Activated effector memory CD4-positive, alpha-beta T cell treated with anti-CD3 and anti-CD28 coated beads, Interleukin-2, amount 50 U/mL, for 16 hours (primary cell): ENCODE results near the gene ATP9B.
"Not testable (repeated sequence)": the region's sequence is repeated elsewhere in the genome, so short reads cannot be mapped to it uniquely, and the experiment has no call there.

ENCODE experiments used
- DNase-seq: peaks from one replicate; pipeline ENCODE4 v3.0.0-alpha.2; 2020

ATP9B gene

GRCh38 chr18:79299272-79299671 is 230.1 kb downstream of the ATP9B start:
- DNase-seq = no peak

- no peak for DNase-seq
Observed at GRCh38 chr18:79299711-79300110, 230.5 kb downstream of the ATP9B start.

- no peak for DNase-seq
Observed at GRCh38 chr18:79300413-79300812, 231.2 kb downstream of the ATP9B start.

- DNase-seq = no peak
Observed at GRCh38 chr18:79302120-79302519, 232.9 kb downstream of the ATP9B start.

- no peak for DNase-seq
Observed at GRCh38 chr18:79305911-79306310, 236.7 kb downstream of the ATP9B start.

GRCh38 chr18:79309614-79310358 is 240.6 kb downstream of the ATP9B start:
- DNase-seq = no peak

DNA sequence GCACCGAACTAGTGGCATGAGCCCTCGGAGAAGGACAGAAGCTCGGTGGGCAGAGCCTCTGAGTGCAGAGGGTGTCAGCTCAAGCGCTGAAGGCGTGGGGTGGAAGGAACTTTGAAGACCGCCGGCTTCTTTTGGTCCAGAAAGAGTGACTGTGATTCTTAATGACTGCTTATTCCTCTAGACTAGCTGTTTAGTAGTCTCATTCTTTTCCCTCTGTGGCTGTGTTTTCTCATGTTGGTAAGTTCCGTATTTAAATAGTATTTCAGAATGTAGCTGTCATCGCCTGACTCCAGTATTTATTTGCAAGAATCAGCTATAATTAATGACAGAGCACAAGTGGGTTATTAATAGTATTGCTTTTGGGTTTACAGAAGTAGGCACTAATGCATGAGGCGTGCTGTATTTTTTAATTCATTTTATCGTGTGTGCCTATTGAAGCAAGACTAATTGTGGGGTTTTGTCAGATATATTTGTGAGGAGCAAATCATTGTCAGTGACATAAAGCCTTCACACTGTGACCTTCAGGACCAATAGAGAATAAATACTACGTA is 245.7 kb downstream of the ATP9B start:
- no peak for DNase-seq

DNA sequence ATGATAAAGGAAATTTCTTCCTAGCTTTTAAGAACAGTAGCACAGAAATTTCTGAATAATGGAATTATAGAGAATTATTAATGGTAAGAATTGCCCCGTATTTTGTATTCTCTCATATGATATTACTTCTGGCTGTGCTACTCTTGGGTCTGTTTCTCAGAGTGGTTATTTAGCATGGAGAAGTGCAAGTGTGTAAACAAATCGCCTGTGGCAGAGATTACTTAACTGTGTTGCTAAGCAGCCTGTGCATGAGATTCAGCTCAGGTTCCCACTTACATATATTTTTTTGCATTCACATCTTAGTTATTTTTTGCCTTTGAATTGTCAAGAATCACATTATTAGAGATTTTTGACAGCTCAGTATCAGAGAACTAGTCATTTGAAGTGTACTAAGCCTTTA is 246.4 kb downstream of the ATP9B start:
- DNase-seq = no peak

DNA sequence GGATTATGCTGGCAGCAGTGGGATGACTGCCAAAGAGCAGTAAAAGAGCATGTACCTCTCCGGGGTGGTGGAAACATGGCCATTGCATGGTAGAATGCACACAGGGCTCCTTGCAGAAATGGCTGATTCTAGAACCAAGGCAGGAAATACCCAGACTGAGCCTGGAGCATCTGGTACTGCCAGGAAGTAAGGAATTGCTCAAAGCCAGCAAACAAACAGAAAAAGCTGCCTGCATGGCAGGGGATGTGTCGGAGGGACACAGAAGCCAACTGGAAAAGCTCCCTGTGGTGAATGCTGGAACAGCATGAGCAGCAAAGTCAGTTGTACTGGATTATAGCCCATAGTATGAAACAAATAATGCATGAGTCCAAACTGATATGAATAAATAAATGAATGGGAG is 248.5 kb downstream of the ATP9B start:
- no peak for DNase-seq

- no peak for DNase-seq
Observed at GRCh38 chr18:79318142-79318673, 249.0 kb downstream of the ATP9B start.

DNA sequence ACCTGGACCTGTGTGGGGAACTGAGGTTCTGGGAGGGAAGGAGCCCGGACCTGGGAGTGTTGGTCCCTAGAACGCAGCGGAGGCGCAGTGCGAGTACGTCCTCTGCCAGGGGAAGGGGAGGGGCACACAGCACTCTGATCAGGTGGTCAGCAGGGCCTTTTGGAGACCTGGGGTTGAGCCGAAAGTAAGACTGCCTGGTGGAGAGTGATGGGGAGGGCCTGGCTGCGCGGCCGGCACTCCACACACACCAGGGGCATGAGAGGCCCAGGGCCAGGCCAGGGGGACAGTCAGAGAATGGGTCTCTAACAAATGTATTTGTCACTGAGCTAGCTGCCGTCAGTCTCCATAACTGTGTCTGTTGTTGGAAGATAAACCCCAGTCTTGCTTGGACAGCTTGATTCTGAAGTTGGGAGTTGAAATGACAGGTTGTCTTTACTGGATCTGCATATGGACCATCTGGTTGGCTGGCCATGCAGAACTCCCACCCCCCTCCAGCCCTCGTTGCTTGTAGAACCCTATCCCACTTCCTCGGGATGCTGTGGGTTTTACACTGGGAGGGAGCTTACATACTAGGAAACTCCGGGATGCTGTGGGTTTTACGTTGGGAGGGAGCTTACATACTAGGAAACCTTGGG is 251.1 kb downstream of the ATP9B start:
- DNase-seq = no peak

- DNase-seq = no peak
Observed at GRCh38 chr18:79321625-79322405, 252.6 kb downstream of the ATP9B start.

- no peak for DNase-seq
Observed at GRCh38 chr18:79322441-79322840, 253.2 kb downstream of the ATP9B start.

DNA sequence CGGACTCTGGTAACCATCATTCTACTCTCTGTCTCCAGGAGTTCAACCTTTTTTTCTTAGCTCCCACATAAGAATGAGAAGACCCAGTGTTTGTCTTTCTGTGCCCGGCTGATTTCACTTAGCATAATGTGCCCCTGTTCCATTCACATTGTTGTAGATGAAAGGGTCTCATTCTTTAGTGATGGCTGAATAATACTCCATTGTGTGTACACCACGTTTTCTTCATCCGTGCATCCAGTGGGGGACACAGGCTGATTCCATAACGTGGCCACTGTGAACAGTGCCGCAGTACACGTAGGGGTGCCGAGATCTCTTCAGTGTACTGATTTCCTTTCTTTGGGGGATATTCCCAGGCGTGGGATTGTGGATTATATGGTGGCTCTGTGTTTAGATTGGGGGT is 254.3 kb downstream of the ATP9B start:
- DNase-seq = no peak

DNA sequence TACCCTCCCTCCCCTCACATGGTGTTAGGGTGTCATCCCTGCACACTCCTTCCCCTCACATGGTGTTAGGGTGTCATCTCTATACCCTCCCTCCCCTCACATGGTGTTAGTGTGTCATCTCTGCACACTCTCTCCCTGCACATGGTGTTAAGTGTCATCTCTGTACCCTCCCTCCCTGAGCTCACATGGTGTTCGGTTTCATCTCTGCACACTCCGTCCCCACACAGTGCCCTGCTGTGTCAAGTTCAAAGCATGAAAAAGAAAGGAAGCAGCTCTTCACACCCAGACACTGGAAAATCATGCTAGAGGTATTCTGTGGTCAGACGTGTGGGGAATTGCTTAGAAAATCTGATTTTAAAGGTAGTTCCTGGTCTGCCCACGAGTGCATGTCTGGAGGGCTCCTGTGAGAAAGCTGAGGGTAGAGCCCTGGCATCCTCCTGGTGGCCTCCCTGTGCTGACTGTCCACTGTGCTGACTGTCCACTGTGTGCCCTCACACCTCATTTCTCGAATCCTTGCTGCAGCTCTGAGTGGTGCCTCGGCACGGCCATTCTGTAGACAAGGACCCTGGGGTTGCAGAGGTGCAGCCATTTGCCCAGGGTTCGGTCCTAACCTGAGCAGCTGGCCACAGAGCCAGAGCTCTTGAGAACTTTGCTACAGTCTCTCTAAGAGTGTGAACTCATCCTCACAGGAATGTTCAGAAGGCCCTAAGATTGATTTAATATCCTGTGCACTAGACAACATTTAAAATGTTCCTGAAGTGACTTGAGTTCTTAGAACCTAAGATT is 257.4 kb downstream of the ATP9B start:
- no peak for DNase-seq

GRCh38 chr18:79327199-79327721 is 258.1 kb downstream of the ATP9B start:
- no peak for DNase-seq

GRCh38 chr18:79327915-79328314 is 258.7 kb downstream of the ATP9B start:
- not testable (repeated sequence) for DNase-seq

DNA sequence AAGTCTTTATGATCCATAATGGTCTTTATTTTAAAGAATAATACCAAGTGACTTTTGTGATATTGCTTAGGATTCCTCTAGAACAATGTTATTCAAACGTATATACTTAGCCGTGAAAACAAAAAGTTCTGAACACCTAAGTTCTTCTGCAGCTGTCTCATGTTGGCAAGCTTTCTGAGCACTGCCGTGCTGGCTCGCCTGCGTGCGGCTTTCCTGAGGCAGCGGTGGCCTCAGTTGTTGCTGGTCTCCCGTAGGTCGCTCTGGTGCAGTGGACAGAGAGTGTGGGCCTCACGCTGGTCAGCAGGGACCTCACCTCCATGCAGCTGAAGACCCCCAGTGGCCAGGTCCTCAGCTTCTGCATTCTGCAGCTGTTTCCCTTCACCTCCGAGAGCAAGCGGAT is 259.7 kb downstream of the ATP9B start:
- no peak for DNase-seq

GRCh38 chr18:79329786-79330185 is 260.6 kb downstream of the ATP9B start:
- no peak for DNase-seq

DNA sequence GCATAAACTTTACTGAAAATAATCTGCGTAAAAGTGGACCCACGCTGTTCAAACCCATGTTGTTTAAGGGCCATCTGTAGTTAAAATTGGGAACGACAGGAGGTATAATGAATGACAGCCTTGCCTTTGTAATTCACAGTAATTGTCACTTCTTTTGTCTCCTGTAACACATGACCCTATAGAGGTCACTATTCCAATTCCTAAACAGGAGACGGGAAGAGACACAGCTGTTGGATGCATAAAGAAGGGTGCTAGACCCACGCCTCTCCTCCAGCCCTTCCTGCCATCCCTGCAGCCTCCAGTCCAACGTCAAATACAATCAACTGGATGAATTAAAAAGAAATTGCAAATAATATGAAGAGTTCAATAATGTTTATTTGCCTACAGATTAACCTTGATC is 263.5 kb downstream of the ATP9B start:
- DNase-seq = no peak

DNA sequence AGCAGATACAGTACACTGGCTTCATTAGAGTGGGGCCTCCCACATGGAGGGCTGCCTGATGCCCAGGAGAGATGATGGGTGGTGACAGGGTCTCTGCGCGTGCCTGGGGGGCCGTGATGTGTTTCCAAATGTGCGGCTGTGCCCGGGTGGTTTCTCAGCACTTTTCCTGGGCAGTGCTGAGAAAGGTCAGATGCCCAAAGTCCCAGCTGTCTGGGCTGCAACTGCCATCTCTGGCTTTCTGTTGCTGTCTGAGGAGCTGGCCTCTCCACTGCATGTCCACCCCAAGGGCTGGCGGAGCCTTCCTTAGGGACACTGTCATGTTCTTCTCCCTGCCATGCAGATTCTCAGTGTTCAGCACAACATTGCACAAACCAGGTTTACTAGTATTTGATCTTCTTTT is 263.9 kb downstream of the ATP9B start:
- no peak for DNase-seq

- DNase-seq = no peak
Observed at GRCh38 chr18:79334496-79335233, 265.5 kb downstream of the ATP9B start.
